Measurements from ENCODE around the gene EDDM13.
"Not testable (repeated sequence)": the region's sequence is repeated elsewhere in the genome, so short reads cannot be mapped to it uniquely, and the experiment has no call there.

Gene EDDM13

DNA sequence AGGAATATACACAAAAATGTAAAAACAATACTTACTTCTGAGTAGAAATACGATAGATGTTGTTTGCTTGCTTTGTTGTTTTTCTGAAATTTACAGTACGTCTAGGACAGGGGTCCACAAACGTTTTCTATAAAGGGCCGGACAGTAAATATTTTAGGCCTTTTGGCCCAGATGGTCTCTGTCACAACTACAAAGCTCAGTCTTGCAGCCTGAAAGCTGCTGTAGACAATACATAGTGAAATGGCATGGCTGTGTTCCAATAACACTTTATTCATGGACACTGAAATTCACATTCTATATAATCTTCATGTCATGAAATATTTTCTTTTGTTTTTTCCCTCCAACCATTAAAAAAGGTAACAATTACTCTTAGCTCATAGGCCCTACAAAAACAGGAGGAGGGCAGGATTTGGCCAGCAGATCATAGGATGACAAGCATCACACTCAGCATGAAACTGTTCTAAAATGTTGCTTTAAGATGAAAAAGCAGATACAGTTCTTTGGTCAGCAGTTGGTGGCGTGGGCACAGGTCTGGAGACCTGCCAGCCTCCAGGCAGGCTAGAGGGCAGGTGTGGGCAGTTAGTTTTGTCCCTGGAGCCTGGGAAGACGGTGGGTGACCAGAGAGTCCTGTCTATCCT lies at the start of gene EDDM13:
EDDM13 (plus strand) TSS at position 588 of the 638 bp plus-strand sequence. CDS start 87 bp downstream, outside the sequence.
- no peak within 1 kb of the TSS for H3K4me3 ChIP-seq (ENCODE audit: low read depth, low read length)
- TF ChIP-seq, protein P1, sequence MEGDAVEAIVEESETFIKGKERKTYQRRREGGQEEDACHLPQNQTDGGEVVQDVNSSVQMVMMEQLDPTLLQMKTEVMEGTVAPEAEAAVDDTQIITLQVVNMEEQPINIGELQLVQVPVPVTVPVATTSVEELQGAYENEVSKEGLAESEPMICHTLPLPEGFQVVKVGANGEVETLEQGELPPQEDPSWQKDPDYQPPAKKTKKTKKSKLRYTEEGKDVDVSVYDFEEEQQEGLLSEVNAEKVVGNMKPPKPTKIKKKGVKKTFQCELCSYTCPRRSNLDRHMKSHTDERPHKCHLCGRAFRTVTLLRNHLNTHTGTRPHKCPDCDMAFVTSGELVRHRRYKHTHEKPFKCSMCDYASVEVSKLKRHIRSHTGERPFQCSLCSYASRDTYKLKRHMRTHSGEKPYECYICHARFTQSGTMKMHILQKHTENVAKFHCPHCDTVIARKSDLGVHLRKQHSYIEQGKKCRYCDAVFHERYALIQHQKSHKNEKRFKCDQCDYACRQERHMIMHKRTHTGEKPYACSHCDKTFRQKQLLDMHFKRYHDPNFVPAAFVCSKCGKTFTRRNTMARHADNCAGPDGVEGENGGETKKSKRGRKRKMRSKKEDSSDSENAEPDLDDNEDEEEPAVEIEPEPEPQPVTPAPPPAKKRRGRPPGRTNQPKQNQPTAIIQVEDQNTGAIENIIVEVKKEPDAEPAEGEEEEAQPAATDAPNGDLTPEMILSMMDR (IDR thresholded peaks at IDR 0.05; ENCODE audit: borderline replicate concordance, insufficient read depth, low read depth, low read length) = no peak

DNA sequence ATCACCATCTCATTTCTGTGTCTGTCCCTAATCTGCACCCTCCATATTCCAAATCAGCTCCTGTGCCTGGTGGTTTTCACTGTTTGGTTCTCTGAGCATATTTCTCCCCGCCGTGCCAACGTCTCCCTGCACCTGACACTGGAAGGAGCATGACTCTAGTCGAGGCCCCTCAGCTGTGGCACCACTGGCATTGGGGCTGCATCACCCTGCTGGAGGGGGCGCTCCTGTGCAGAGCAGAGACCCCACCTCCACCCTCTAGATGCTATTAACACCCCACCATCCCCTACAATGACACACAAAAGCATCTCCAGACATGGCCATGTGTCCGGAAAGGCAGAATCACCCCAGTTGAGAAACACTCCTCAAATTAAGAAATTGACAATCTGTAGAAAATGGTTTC lies 49.6 kb upstream of the EDDM13 start:
- H3K4me3 ChIP-seq (ENCODE audit: low read depth, low read length) = no peak overlapping the region
- TF ChIP-seq, protein P1 (IDR thresholded peaks at IDR 0.05; ENCODE audit: borderline replicate concordance, insufficient read depth, low read depth, low read length) = no peak

DNA sequence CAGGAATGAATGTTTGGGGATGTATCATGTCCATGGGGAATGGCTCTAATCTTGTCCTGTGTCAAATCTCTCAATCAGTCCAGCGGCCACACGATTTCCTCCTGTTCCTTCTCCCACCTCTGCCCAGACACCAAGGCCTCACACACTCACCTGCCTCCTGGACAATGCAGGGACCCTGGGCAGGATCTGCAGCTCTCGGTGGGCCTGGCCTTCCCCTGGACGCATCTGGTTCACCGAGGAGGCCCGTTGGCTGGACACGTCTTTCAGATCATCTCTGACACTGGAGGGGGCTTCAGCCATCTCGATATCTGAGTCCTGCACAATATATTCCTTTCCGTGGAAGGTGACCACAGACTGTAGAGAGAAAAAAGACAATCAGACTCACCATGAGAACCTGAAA lies 49.1 kb upstream of the EDDM13 start:
- no peak overlapping the region for H3K4me3 ChIP-seq (ENCODE audit: low read depth, low read length)
- TF ChIP-seq, protein P1 (IDR thresholded peaks at IDR 0.05; ENCODE audit: borderline replicate concordance, insufficient read depth, low read depth, low read length) = no peak

- TF ChIP-seq, protein P1 (IDR thresholded peaks at IDR 0.05; ENCODE audit: borderline replicate concordance, insufficient read depth, low read depth, low read length) = no peak
- no peak overlapping the region for H3K4me3 ChIP-seq (ENCODE audit: low read depth, low read length)
Measured at GRCh38 chr19:56245121-56245740, 27.3 kb upstream of the EDDM13 start.

- H3K4me3 ChIP-seq (ENCODE audit: low read depth, low read length) = not testable (repeated sequence)
Measured at GRCh38 chr19:56245764-56246163, 26.8 kb upstream of the EDDM13 start.

DNA sequence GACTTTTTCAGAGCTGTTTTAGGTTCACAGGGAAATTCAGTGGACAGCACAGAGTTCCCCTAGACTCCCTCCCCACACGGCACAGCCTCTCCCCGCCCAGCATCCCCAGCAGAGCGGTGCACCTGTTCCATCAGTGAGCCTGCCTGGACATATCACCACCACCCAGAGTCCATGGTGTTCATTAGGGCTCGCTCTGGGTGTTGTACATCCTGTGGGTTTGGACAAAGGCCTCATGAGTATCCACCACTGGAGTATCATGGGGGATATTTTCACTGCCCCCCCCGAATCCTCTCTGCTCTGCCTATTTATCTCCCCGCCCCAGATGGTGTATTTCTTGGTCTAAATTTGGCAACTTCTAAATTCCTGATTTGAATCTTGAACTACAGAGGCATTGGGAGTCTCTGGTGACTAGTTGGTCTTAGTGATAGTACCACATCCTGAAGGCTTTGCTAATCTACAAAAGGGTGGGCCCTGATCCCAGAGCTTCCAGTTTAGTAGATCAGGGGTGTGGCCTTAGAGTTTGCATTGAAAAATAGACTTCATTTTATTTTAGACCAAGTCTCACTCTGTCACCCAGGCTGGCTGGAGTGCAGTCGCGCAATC lies 23.7 kb upstream of the EDDM13 start:
- not testable (repeated sequence) for H3K4me3 ChIP-seq (ENCODE audit: low read depth, low read length)

GRCh38 chr19:56252699-56253422 lies 19.7 kb upstream of the EDDM13 start:
- no peak overlapping the region for H3K4me3 ChIP-seq (ENCODE audit: low read depth, low read length)
- TF ChIP-seq, protein P1 (IDR thresholded peaks at IDR 0.05; ENCODE audit: borderline replicate concordance, insufficient read depth, low read depth, low read length) = peak; percentile 95

DNA sequence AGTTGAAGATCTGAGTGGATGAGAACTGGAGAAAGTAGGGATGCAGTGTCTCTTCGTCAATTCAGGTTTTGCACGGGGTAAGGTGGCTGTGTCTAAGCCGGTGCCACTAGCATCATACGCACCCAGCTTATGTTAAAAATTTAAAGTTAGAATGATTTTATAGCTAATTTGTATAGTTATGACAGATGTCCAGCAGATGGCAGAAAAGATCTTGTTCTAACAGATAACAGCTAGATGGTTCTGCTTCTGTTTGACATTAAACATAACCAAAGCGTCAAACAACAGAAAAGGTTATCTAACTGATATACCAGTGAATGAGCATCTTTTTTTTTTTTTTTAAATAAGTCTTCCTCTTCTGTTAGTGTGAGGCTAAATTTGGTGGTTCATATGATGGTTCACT lies 18.8 kb upstream of the EDDM13 start:
- no peak overlapping the region for H3K4me3 ChIP-seq (ENCODE audit: low read depth, low read length)
- TF ChIP-seq, protein P1 (IDR thresholded peaks at IDR 0.05; ENCODE audit: borderline replicate concordance, insufficient read depth, low read depth, low read length) = 0 out of 2 replicates have a peak, but pooled peaks have one; percentile 13
